Spinal cord (tissue), 10 donors: ENCODE results near the gene MUC12. TPM values are rescaled to one million over a fixed set of nuclear protein-coding genes. Genes with fewer than 3 reads are reported as not detected.

Source experiments
- DNase-seq, 6 donors: peaks; one replicate each; pipeline versions ENCODE4 v3.0.0 to v3.0.0-alpha.2; 2013 to 2015; ENCODE audit warnings: low spot score in 6 of 6, low read depth in 4 of 6
- H3K27ac ChIP-seq: one replicate; pipeline ENCODE4 v1.5.1; 2013; ENCODE audit warnings: low read depth, low read length, control low read depth
- H3K27me3 ChIP-seq: one replicate; pipeline ENCODE4 v1.6.1; 2013; ENCODE audit warnings: low read length; ENCODE audit not compliant: control insufficient read depth, insufficient read depth
- H3K36me3 ChIP-seq: one replicate; pipeline ENCODE4 v1.6.1; 2013; ENCODE audit warnings: low read length; ENCODE audit not compliant: control insufficient read depth, insufficient read depth
- H3K4me1 ChIP-seq: one replicate; pipeline ENCODE4 v1.6.1; 2013; ENCODE audit warnings: low read length; ENCODE audit not compliant: control insufficient read depth, insufficient read depth
- H3K4me3 ChIP-seq: one replicate; pipeline ENCODE4 v1.5.1; 2013; ENCODE audit warnings: low read depth, low read length, control low read depth
- H3K9me3 ChIP-seq: one replicate; pipeline ENCODE4 v1.6.1; 2013; ENCODE audit warnings: low read length; ENCODE audit not compliant: control insufficient read depth, insufficient read depth
- WGBS: methylation state at CpG from one replicate; pipeline ENCODE4 v1.1.5; 2013; ENCODE audit warnings: missing lambda C conversion rate; ENCODE audit not compliant: insufficient coverage; 5-methylcytosine and 5-hydroxymethylcytosine counted together
- polyA plus RNA-seq, 2 donors: library from polyadenylated mRNA; unstranded; fragments of 120-200 nt; gene quantifications; one replicate each; pipeline ENCODE4 v1.2.1, GENCODE V29; 2013; ENCODE audit not compliant: insufficient read length in 2 of 2
- total RNA-seq, 2 donors: library from RNA; depleted of rRNA in 1 of 2; stranded (reverse); fragments of 120-200 nt in 1 of 2; fragments of >200 nt in 1 of 2; gene quantifications; one replicate each; pipeline versions ENCODE4 v1.2.3 to v1.2.4, GENCODE V29; 2013 to 2014
- donor health status: healthy.

The MUC12 gene
- total and polyA plus RNA-seq, 4 donors: 0.59 to 2.2 (median 1.7) TPM

DNA sequence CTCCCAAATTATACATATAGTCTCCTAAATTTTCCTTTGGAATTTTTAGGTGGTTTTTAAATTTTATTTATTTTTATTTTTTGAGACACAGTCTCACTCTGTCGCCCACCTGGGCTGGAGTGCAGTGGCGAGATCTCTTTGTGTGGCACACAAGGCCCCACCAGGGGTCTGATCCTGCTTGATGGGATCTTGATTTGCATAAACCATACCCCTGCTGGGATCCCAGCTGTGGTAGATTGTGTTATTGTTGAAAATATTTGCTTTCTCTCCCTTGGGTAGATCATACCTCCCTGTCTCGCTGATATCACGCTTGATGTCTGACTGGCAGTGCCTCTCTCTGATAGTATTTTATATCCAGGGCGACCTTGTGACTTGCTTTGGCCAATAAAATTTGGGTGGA, 25.7 kb upstream of the MUC12 start:
- Histone ChIP-seq H3K4me3 (no peak overlapping the region), H3K4me1 (no peaks in the 10 kb centered on the region), H3K27ac (no peak overlapping the region), H3K36me3 (no peaks in the 10 kb centered on the region), H3K9me3 (peaks cover 2% of the 10 kb centered on the region), H3K27me3 (no peaks in the 10 kb centered on the region)
- 75% methylated on average over 3 of the region's 5 CpGs for WGBS
- no peak for DNase-seq

DNA sequence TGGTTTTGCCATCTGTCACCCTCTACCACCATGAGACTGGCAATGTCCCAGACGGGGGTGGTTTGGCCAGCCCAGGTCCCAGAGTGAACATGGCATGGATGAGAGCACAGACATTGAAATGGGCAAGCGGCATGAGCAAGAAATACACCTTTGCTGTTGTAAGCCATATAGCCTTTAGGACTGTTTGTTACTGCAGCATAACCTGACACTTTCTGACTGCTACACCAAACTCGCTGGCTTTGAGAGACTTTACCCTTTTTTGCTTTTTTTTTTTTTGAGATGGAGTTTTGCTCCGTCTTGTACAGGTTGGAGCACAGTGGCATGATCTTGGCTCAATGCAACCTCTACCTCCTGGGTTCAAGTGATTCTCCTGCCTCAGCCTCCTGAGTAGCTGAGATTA, 25.2 kb upstream of the MUC12 start:
- no peaks in the 10 kb centered on the region for H3K36me3 ChIP-seq
- no peak for DNase-seq
- no peak overlapping the region for H3K4me3 ChIP-seq
- no peak overlapping the region for H3K27ac ChIP-seq
- 79% methylated on average over 2 of the region's 4 CpGs for WGBS
- peaks cover 4% of the 10 kb centered on the region for H3K27me3 ChIP-seq
- H3K9me3 ChIP-seq: peaks cover 2% of the 10 kb centered on the region
- H3K4me1 ChIP-seq: peaks cover under 1% of the 10 kb centered on the region

- 80% methylated on average over 1 of the region's 4 CpGs for WGBS
- peaks cover 8% of the 10 kb centered on the region for H3K27me3 ChIP-seq
- no peaks in the 10 kb centered on the region for H3K9me3 ChIP-seq
- peaks cover 6% of the 10 kb centered on the region for H3K4me1 ChIP-seq
- DNase-seq: no peak
- no peak overlapping the region for H3K4me3 ChIP-seq
- H3K27ac ChIP-seq: no peak overlapping the region
- no peaks in the 10 kb centered on the region for H3K36me3 ChIP-seq
These were observed 23.3 kb upstream of the MUC12 start for GRCh38 chr7:100946111-100946510.

GRCh38 chr7:100946766-100947365, 22.5 kb upstream of the MUC12 start:
- Histone ChIP-seq H3K27ac (no peak overlapping the region), H3K36me3 (no peaks in the 10 kb centered on the region), H3K27me3 (peaks cover 12% of the 10 kb centered on the region), H3K9me3 (no peaks in the 10 kb centered on the region), H3K4me1 (peaks cover 6% of the 10 kb centered on the region), H3K4me3 (no peak overlapping the region)
- 81% methylated on average over 6 of the region's 11 CpGs for WGBS
- DNase-seq: no peak

DNA sequence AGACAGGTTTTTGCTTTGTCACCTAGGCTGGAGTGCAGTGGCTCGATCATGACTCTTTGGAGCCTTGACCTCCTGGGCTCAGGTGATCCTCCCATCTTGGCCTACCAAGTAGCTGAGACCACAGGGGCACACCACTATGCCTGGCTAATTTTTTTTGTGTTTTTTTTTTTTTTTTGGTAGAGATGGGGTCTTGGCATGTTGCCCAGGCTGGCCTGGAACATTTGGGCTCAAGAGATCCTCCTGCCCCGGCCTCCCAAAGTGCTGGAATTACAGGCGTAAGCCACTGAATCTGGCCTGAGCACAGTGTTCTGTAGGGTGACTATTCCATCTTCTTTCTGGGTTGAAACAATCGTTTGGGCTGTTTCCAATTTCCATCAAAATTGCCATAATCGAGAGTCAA, 21.6 kb upstream of the MUC12 start:
- Histone ChIP-seq H3K36me3 (no peaks in the 10 kb centered on the region), H3K9me3 (no peaks in the 10 kb centered on the region), H3K27ac (no peak overlapping the region), H3K27me3 (peaks cover 12% of the 10 kb centered on the region), H3K4me1 (peaks cover 6% of the 10 kb centered on the region), H3K4me3 (no peak overlapping the region)
- 89% methylated on average over 3 of the region's 5 CpGs for WGBS
- DNase-seq: no peak

DNA sequence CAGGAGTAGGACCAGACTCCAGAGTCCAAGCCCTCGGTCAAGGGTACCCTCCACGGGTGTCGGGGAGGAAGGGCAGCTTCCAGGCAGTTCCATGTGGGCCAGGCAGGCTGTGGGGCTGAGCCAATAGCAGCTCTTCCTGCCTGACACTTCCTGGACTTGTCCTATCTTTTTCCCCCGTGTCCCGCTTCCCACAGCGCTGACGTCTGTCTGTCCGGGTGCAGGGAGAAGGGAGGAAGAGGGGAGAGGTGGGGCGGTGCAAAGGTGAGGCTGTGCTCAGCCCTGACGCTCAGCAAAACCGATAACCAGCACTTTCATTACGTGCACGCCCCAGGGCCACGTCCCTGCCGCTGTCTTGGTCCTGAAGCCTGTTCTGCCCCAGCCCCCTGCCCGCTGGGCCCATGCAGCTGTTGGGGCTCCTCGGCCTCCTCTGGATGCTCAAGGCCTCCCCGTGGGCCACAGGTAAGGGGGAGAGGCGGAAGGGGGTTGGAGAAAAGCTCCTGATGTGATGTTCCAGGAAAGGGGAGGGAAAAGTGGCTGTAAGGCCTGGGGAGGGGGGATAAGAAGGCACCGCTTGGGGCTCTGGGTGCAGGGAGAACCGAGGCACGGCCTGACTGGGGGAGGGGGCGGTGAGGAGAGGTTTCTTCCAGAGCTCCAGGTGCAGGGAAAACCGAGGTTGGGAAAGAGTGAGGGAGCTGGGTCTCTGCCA, 20.0 kb upstream of the MUC12 start, which contains the start of gene MUC3A:
Gene MUC3A, plus strand, starts transcription at position 308 of the 706 bp plus-strand sequence. Its CDS starts 91 bp downstream, at position 399.
- Histone ChIP-seq H3K27ac (no peak within 1 kb of the TSS), H3K4me1 (peaks cover 6% of the 10 kb centered on the region), H3K4me3 (no peak within 1 kb of the TSS), H3K36me3 (no peaks in the 10 kb centered on the region), H3K9me3 (no peaks in the 10 kb centered on the region), H3K27me3 (peaks cover 12% of the 10 kb centered on the region)
- WGBS: 36% methylated on average over 24 of the region's 24 CpGs
- DNase-seq: no peak

- H3K4me3 ChIP-seq: no peak overlapping the region
- WGBS: 46% methylated on average over 14 of the region's 15 CpGs
- H3K27ac ChIP-seq: no peak overlapping the region
- no peak for DNase-seq
- peaks cover 12% of the 10 kb centered on the region for H3K27me3 ChIP-seq
- H3K36me3 ChIP-seq: no peaks in the 10 kb centered on the region
- peaks cover 6% of the 10 kb centered on the region for H3K4me1 ChIP-seq
- no peaks in the 10 kb centered on the region for H3K9me3 ChIP-seq
These were observed 19.4 kb upstream of the MUC12 start for GRCh38 chr7:100949933-100950443.

DNA sequence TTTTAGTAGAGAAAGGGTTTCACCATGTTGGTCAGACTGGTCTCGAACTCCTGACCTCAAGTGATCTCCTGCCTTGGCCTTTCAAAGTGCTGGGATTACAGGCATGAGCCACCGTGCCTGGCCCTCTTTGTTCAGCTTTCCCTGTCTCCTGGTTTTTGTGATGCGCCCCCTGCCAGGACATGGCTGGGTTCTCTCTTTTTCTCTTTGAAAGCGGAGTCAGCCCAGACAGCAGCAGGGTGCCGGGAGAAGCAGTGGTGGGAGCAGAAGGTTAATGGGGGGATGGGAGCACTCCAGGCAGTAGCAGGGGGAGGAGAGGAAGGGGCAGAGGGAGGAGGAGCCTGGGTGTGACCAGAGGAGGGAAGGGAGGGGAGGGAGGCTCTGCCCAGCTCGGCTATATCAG, 18.2 kb upstream of the MUC12 start:
- DNase-seq: peak in 2 of 6 donors; percentile 17 to 20
- Histone ChIP-seq H3K9me3 (no peaks in the 10 kb centered on the region), H3K4me1 (peaks cover 6% of the 10 kb centered on the region), H3K27ac (no peak overlapping the region), H3K4me3 (no peak overlapping the region), H3K27me3 (peaks cover 12% of the 10 kb centered on the region), H3K36me3 (no peaks in the 10 kb centered on the region)
- 25% methylated on average over 5 of the region's 6 CpGs for WGBS

DNA sequence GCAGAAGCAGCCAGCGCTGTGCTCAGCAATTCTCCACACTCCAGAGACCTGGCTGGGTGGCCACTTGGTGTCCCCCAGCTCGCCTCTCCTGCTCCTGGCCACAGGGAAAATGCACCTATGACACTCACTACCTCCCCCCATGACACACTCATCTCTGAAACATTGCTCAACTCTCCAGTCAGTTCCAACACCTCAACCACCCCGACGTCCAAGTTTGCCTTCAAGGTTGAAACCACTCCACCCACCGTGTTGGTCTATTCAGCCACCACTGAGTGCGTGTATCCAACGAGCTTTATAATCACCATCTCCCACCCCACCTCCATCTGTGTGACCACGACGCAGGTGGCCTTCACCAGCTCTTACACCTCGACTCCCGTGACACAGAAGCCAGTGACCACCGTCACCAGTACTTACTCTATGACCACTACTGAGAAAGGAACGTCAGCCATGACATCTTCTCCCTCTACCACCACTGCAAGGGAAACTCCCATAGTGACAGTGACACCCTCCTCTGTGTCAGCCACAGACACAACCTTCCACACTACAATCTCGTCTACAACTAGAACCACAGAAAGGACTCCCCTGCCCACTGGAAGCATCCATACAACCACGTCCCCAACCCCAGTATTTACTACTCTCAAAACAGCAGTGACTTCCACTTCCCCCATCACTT, 17.3 kb upstream of the MUC12 start:
- H3K4me1 ChIP-seq: peaks cover 6% of the 10 kb centered on the region
- H3K27me3 ChIP-seq: peaks cover 12% of the 10 kb centered on the region
- H3K4me3 ChIP-seq: no peak overlapping the region
- H3K36me3 ChIP-seq: no peaks in the 10 kb centered on the region
- no peaks in the 10 kb centered on the region for H3K9me3 ChIP-seq
- WGBS: 78% methylated on average over 15 of the region's 15 CpGs
- H3K27ac ChIP-seq: no peak overlapping the region
- DNase-seq: no peak
